ENCODE data around the gene LIF.
"Not testable (repeated sequence)": the region's sequence is repeated elsewhere in the genome, so short reads cannot be mapped to it uniquely, and the experiment has no call there.

LIF gene

DNA sequence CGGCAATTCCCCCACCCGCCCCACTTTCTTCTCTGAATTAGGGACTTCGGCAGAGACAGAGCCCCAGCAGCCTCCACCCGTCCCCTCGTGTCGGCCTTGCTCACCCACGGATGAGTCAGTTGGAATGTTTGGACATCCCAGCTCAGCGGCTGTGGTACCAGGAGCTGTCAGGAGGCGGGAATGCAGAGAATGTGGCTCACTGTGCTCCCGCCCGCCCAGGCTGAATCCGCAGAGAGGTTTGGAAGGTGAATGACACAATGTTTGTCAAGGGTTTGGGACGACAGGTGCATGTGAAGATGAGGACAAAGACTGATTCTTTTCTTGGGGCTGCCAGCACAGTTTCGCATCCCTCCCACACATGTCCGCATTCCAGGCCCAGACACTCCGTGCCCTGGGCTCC lies 39.6 kb downstream of the LIF start:
- peak; percentile 79 for DNase-seq (ENCODE audit: low read depth)

DNA sequence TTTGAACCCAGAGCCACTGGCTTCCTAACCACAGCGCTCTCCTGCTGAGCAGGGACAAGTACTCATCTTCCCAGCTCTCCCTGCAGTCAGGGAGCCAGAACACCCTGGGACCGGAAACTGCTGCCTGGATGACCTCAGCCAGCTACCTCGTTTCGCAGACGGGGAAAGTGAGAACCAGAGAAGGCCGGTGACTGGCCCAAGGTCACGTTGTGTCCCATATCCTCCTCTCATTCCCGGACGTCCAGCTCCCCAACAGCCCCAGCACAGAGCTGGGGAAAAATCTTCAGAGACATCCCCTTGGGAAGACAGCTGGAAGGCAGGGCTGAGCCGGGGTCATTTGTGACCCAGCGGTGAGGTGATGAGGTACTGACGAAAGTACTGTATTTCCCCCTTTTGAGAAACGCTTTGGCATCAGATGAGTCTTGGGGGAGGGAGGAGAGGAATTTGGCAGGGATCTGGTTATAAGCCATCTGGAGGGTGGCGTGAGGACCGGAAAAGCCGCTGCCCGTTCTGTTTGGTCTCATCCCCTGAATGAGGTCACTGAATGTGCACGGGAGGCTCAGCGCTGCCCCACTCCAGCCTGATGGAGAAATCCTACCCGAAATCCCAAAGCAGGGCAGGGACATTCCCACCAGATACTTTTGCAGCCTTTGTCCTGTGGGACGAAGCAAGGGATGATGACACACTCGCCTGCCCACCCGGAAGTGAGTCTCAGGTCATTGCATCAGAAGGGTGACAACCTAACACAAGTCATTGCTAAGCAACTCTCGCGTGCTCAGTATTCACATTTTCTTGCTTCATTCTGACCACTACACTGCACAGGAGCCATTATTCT lies 41.1 kb downstream of the LIF start:
- peak; percentile 93 for DNase-seq (ENCODE audit: low read depth)

DNA sequence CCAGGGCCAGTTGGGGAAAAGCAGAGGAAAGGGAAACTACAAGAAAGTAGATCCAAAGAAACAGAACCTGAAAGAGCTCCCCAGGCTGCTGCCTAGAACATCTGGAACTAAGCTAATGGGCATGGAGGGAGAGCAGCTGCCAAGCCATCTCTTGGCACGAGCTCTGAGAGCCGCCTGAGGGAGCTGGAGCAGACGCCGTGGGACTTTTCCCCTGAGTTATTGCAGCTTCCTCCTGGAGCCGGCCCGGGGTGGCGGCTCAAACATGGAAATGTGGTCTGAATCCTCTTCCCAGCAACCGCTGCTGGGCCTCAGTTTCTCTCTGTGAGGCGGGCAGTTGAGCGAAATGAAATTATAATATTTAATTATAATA lies 41.8 kb downstream of the LIF start:
- DNase-seq (ENCODE audit: low read depth) = peak; percentile 69

DNA sequence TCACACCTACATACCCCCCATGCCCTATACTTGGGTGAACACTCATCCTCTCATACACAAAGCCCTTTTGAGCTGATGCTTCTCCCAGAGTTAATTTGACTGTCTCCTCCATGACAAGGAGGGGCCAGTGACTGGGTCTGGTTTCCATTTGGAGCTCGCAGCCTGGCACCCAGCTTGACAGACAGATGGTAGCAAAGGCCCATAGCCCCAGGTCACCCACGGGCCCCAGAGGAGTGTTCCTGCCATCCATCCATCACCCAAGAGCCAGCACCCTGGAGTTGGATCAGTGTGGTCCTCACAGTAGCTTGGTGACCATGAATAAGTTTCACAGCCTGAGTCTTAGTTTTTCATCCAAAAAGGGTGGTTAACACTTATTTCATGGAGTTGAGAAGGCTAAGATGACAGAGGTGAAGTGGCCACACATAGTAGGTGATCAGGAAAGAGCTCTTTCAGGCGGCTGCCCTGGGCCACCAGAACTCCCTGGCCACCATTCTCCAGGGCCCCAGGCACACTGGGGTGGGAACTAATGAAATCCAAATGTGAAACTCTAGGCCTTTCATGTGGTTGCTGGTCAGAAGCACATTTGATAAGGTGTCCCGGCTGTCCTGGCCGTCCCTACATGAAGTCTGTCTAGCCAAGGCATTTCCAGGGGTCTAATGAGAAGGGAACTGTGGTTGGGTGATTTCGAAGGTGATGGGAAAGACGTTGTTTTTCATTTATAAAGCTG lies 42.4 kb downstream of the LIF start:
- DNase-seq (ENCODE audit: low read depth) = no peak

DNA sequence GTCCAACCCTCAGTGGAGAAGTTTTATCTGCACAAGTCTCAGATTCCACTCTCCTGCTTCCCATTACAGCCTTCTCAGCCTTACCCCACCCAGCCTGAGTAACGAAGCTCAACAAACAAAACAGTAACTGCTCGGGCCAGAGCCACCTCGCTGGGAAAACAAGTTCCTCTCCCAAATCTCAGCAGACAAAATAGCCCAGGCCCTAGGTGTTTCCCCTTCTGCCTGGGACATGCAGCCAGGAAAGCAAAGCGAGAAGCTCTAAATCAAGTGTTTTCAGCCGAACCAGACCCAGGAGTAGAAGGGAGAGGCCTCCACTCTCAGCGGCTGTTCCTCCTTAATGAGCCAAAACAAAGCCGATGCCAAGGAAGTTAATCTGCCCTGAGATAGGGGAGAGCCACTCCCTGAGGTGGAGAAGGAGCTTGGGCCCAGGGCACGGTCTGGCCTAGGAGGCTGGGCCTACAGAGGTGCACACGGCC lies 44.0 kb downstream of the LIF start:
- DNase-seq (ENCODE audit: low read depth) = peak; percentile 49

DNA sequence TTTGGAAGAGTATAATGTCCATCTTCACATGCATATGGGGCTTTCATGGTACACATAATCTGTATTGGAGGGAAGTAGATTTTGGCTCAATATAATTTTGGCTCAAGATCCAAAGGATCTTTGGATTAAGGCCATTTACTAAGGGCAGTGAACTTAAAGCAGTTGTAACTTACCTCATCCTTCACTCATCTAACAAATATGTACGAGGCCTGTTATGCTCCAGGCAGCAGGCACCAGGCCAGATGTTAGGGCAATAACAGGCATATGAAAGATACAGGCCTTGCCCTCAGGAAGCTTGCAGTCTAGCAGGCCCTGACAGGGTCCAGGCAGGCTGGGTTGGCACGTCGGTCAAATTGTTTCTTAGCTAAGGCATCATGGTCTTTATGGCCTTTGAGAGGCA lies 44.6 kb downstream of the LIF start:
- no peak for DNase-seq (ENCODE audit: low read depth)

DNA sequence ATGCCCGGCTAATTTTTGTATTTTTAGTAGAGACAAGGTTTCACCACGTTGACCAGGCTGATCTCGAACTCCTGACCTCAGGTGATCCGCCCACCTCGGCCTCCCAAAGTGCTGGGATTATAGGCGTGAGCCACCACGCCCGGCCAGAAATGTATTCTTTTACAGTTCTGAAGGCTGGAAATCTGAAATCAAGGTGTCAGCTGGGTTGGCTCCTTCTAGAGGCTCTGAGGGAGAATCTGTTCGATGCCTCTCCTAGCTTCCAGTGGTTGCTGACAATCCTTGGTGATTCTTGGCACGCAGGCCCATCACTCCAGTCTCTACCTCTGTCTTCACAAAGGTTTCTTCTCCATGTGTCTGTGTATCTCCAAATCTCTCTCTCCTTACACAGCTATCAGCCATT lies 45.7 kb downstream of the LIF start:
- not testable (repeated sequence) for DNase-seq (ENCODE audit: low read depth)

DNA sequence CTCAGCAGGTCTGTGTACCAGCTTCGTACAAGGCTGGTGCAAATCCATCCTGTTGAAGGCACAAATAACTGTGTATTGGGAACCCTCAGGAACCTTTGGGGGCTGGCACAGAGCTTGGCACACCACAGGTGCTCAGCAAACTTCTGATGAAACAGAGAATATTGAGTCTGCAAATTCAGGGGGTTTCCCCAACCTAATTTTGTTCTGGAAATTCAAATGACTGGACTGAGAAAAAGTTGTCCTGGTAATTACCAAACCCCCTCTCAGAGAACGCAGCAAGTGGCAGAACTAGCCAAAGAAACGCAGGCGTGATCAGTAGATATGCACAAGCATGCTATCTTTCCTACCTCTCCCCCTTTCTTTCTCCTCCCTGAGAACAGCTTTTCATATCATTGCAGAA lies 47.6 kb downstream of the LIF start:
- no peak for DNase-seq (ENCODE audit: low read depth)

DNA sequence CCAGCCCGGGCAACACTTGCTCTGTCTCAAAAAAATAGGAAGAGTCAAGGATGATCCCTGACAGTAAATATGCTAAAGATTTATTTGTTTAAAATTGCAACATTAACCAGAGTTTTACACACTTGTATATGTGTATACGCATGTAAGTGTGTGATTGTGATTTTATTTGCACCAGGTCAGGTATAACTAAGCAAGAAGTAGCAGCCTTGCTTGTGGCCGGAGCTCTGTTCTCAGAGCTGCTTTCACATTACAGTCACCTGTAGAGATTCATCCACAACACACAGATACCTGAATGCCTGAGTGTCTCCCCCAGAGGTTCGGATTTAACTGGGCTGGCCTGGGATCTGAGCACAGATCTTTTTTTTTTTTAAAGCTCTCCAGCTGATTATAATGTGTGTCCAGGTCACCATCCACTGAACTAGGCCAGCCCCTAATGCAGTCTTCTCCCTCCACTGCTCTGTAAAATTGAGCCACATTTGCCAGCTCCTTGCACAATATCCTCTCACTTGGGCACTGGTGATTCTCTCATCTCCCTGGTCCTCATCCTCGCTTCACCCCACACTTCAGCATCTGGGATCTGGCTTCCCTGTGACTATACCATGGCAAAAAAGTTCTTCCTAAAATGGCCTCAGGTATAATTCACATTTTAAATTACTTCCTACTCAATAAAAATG lies 48.3 kb downstream of the LIF start:
- no peak for DNase-seq (ENCODE audit: low read depth)

DNA sequence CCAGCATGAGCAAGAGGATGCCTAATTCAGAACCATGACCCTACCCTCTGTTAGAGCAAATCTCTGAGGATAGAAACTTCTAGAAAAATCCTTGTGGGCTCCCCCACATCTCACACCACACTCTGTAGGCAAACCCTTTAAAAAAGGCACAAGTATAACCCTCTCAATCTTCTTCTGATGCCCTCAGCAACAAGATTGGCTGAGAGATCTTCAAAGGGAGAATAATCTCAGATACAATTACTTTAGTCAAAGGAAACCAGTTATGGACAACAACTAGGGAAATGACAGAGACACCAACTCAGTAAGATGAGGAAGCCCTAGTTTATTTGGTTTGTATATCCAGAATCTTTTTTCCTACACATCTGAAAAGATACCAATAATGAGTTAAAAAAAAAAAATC lies 49.2 kb downstream of the LIF start:
- DNase-seq (ENCODE audit: low read depth) = no peak

DNA sequence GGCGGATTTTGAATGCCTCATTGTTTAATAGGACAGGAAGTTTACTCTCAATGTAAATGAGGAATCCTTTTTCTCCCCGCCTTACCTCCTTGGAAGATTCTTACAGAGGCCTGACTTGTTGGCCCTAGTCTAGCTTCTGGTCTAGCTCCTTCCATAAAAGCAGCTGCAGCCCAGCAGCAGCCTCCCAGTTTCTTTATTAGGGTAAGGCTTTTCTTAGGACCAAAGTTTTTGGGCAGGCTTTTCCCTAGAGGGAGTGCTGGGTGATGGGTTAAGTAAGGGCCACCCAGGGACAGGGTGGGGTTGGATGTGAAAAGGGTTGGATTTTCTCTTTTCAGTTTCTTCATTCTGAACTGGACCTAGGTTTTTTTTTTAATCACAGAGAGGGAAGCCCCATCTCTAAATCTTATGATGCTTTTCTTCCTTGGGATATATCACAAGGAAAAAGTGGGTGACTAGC lies 49.7 kb downstream of the LIF start:
- no peak for DNase-seq (ENCODE audit: low read depth)

DNA sequence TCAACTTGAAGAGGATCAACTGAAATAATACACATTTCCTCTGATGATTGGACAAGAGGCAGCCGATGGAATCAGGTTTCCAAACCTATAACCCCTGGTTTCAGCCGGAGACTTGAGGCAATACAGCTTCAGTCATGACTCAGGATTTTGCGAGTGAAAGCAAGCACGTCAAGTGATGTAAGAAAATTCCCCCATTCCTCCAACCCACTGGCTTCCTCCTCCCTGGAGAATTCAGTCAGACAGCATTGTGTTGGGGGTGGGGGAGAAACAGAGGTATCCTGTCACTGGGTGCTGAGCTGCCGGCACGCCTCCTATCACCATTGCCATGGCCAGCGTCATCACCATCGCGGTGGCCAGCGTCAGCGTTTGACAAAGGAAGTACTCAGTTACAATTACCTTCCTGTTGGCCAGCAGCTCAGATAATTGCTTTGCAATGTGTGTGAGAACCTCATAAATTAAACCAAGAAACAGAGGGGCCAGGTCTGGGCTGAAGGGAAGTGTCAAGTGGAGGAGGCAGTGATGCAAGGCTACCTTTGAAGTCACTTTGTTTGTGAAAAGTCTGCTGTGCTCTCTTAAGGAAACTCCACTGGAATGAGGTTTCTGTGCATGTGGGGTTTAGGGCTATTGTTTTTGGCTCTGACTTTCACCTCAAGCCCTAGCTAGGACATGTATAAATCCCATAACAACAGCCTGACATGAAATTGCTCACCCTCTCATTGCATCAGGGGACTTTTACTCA lies 50.2 kb downstream of the LIF start:
- DNase-seq (ENCODE audit: low read depth) = peak; percentile 96

DNA sequence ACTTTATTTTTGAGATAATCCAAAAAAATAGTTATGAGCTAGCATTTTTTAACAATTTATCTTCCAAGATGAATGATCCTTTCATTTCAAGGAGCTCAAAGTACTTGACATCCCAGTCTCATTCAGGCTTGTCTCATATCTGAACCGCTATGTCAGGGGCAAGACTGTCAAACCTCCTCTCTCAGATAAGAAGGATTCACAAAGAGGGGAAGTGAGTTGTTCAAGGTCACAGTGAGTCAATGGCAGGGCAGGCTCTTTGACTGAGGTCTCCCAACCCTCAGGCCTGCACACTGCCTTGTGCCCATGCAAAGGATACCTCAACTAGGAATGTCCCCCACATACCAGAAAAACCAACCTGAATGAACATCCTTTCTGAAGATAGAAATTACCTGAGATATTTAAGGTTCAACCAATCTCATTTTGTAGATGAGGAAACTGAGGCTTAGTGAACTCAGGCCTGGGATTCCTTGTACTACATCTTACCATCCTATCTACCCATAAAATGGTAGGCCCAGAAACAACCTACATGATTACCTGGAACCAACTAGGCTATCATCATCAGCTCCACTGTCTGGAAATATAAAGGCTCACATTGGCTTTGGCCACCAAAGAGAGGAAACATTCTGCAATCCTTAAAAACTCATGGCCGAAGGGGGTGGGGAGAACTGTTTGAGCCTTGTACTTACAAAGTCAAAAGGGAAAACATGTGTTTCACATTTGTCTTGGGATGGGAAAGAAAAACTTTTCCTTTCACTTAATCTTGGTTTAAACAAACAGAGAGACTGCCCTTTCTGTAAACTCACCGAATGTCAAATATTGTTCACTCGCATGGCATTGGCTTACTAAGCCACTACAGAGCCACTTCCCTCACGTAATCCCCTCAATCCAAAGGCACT lies 51.1 kb downstream of the LIF start:
- DNase-seq (ENCODE audit: low read depth) = no peak

DNA sequence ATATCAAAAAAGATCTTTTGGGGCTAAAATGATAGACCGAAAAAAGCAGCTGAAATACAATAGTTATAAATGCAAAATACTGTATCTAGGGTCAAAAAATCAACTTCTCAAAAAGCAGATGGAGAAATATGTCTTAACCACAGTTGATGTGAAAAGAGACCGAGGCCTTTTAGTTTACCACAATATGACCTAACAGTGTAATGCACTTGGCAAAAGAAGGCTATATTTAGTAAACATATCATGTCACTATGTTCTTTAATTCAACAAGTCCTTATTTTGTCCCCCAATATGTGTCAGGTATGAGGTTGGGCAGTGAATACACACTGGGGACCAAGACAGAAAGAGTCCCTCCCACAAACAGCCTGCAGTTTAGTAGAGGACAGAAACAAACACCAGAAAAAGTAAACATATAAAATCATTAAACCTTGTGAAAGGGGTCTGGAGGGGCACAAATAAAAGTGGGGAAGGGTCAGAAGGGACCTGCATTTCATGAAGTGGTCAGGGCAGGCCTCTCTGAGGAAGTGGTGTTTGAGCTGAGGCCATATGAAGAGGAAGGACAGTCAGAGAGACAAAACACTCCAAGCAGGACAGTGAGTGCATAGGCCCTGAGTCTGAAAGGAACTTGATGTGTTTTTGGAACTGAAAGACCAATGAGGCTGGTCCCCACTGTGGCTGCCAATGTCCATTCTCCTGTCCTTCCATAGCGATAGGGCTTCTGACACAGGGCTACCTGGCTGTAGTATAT lies 53.4 kb downstream of the LIF start:
- no peak for DNase-seq (ENCODE audit: low read depth)

DNA sequence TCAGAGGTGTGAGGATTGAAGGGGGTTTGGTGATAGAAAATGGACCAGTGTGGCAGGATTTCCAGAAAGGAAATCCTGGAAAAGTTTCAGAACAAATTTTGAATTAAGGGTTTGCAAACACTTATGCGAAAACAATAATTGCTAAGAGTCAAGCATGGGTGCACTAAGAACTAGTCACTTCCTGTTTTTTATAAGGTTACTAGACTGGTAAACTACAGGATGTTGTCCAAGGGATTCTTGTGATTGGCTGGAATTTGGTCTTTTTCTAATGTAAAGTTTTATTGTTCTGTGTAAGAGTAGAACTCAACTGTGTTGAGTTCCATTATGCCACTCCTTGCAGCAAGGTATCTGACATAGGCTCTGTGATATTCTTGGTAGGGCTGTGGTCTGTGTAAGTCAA lies 54.1 kb downstream of the LIF start:
- no peak for DNase-seq (ENCODE audit: low read depth)

DNA sequence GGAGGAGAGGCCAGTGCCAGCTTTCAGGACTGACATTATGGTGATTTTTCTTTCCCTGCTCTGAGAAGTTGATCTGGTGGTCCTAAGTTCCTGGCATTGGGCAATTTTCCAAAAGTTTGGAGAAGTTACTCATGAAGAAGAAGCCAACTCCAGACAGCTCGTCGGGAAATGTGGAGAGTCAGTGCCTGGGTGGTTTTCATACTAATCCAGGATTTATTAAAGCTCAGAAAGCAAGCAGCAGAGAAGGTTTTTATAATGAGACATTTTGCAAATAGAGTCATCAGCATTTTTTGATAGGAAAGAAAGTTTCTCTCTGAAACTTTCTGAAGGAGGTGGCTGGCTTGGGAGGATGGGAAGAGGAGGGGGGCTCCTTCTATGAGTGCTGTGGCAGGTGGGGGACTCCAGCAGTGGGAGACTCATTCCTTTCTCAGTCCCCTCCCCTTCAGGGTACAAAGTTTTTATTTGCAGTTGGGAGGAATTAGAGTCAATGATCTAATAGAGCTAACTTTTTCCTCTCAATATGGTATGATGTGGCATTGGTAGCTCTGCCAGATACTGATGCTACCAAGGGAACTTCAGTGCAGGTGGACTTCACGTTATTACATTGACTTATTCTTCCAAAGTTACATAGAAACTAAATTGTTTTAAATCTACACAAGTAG lies 55.4 kb downstream of the LIF start:
- DNase-seq (ENCODE audit: low read depth) = no peak

DNA sequence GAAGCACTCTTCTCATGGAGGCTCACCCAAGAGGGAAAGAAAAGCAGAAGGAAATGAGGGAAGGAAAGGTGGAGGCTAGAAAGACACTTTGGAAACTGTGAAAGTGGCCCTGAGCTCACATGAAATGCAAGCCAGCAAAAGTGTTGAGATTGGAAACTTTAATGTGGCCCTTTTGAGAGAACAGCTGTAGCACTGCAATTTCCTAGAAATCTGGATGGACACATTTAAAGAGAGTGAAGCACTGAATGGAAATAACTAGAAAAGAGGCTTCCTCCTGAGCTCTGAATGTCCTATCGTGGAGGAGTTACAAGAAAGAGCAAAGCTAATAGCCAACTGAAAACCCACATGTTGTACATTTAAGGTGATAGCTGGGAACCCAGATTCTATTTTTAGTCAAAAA lies 56.0 kb downstream of the LIF start:
- no peak for DNase-seq (ENCODE audit: low read depth)

Data from GM04503 (cell line).